OCI-LY3 (cell line): ENCODE results near the gene ZSCAN31.
"Not testable (repeated sequence)": the region's sequence is repeated elsewhere in the genome, so short reads cannot be mapped to it uniquely, and the experiment has no call there.

Experiments
- H2AFZ ChIP-seq: fragments of 200-600, 300-600 bp; shearing (Covaris generic); 2 replicates; pipeline ENCODE4 v1.6.0; 2014; ENCODE audit warnings: antibody characterized with exemption, low read depth, low read length
- H3K27ac ChIP-seq: fragments of 200-600, 300-600 bp; sonication (generic); 2 replicates; pipeline ENCODE4 v1.5.1; 2014; ENCODE audit warnings: mild to moderate bottlenecking, low read length, moderate library complexity, mixed read lengths
- H3K27me3 ChIP-seq: fragments of 200-600, 300-600 bp; sonication (generic); 2 replicates; pipeline ENCODE4 v1.6.1; 2014; ENCODE audit warnings: low read depth, low read length, mixed read lengths
- H3K36me3 ChIP-seq: fragments of 200-600, 300-600 bp; sonication (generic); replicated peaks from 2 replicates; pipeline ENCODE3; 2014; ENCODE audit warnings: low read depth, low read length, mixed read lengths
- H3K4me1 ChIP-seq: fragments of 300-600, 200-600 bp; sonication (generic); 2 replicates; pipeline ENCODE4 v1.6.1; 2014; ENCODE audit warnings: low read length, mixed read lengths
- H3K4me2 ChIP-seq: fragments of 200-600, 300-600 bp; sonication (generic); 2 replicates; pipeline ENCODE4 v1.6.1; 2014; ENCODE audit warnings: low read length, mixed read lengths
- H3K4me3 ChIP-seq: fragments of 300-600, 200-600 bp; sonication (generic); 2 replicates; pipeline ENCODE4 v1.5.1; 2014; ENCODE audit warnings: antibody characterized with exemption, mild to moderate bottlenecking, low read length, moderate library complexity
- H3K79me2 ChIP-seq: fragments of 300-600, 200-600 bp; shearing (Covaris generic); 2 replicates; pipeline ENCODE4 v1.6.1; 2014; ENCODE audit warnings: mild to moderate bottlenecking, low read length, mixed read lengths
- H3K9ac ChIP-seq: fragments of 300-600, 200-600 bp; shearing (Covaris generic); 2 replicates; pipeline ENCODE4 v1.6.0; 2014; ENCODE audit warnings: mild to moderate bottlenecking, low read length, moderate library complexity
- H3K9me3 ChIP-seq: fragments of 200-600, 300-600 bp; shearing (Covaris generic); 2 replicates; pipeline ENCODE4 v1.6.1; 2014; ENCODE audit warnings: low read length, mixed read lengths; ENCODE audit not compliant: insufficient read depth
- H4K20me1 ChIP-seq: fragments of 200-600, 300-600 bp; sonication (generic); 2 replicates; pipeline ENCODE4 v1.6.1; 2016; ENCODE audit warnings: low read length, mixed read lengths; ENCODE audit not compliant: insufficient read depth
- EZH2phosphoT487 ChIP-seq: fragments of 200-600 bp; shearing (Covaris generic); IDR thresholded peaks from 2 replicates; pipeline ENCODE4 v1.6.1; 2018; ENCODE audit warnings: antibody characterized with exemption, mixed run types, low read depth
- TF ChIP-seq, protein P1 (sequence below): fragments of 200-600, 300-600 bp; sonication (generic); IDR thresholded peaks from 2 replicates; pipeline ENCODE4 v1.5.1; 2014; ENCODE audit warnings: antibody characterized with exemption, low read length, low read depth

The ZSCAN31 gene

GRCh38 chr6:28360961-28361360 is 25.0 kb upstream of the ZSCAN31 start:
- Histone ChIP-seq H3K27ac (no peak overlapping the region), H3K9ac (no peak overlapping the region), H3K4me1 (no peaks in the 10 kb centered on the region), H3K79me2 (no peaks in the 10 kb centered on the region), H3K36me3 (peaks cover 14% of the 10 kb centered on the region), H3K4me3 (no peak overlapping the region), H3K9me3 (no peaks in the 10 kb centered on the region), H3K4me2 (no peak overlapping the region), H2AFZ (no peak overlapping the region), H3K27me3 (no peaks in the 10 kb centered on the region), H4K20me1 (no peaks in the 10 kb centered on the region)
- no peak for TF ChIP-seq EZH2phosphoT487
- TF ChIP-seq, protein P1, sequence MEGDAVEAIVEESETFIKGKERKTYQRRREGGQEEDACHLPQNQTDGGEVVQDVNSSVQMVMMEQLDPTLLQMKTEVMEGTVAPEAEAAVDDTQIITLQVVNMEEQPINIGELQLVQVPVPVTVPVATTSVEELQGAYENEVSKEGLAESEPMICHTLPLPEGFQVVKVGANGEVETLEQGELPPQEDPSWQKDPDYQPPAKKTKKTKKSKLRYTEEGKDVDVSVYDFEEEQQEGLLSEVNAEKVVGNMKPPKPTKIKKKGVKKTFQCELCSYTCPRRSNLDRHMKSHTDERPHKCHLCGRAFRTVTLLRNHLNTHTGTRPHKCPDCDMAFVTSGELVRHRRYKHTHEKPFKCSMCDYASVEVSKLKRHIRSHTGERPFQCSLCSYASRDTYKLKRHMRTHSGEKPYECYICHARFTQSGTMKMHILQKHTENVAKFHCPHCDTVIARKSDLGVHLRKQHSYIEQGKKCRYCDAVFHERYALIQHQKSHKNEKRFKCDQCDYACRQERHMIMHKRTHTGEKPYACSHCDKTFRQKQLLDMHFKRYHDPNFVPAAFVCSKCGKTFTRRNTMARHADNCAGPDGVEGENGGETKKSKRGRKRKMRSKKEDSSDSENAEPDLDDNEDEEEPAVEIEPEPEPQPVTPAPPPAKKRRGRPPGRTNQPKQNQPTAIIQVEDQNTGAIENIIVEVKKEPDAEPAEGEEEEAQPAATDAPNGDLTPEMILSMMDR: no peak

GRCh38 chr6:28359562-28359961 is 23.6 kb upstream of the ZSCAN31 start:
- not testable (repeated sequence) for H2AFZ ChIP-seq, H3K79me2 ChIP-seq, H3K4me3 ChIP-seq, H4K20me1 ChIP-seq, H3K9ac ChIP-seq, H3K4me2 ChIP-seq, H3K27ac ChIP-seq, H3K9me3 ChIP-seq, H3K36me3 ChIP-seq, H3K4me1 ChIP-seq, H3K27me3 ChIP-seq

GRCh38 chr6:28357036-28357435 is 21.1 kb upstream of the ZSCAN31 start:
- no peak overlapping the region for H2AFZ ChIP-seq
- no peaks in the 10 kb centered on the region for H3K27me3 ChIP-seq
- H4K20me1 ChIP-seq: no peaks in the 10 kb centered on the region
- H3K36me3 ChIP-seq: peaks cover 6% of the 10 kb centered on the region
- H3K79me2 ChIP-seq: no peaks in the 10 kb centered on the region
- H3K4me3 ChIP-seq: no peak overlapping the region
- no peak for TF ChIP-seq EZH2phosphoT487
- TF ChIP-seq, protein P1: no peak
- H3K27ac ChIP-seq: no peak overlapping the region
- H3K4me1 ChIP-seq: peaks cover 5% of the 10 kb centered on the region; the same call in 1 of the 2 replicates
- H3K4me2 ChIP-seq: no peak overlapping the region
- H3K9ac ChIP-seq: no peak overlapping the region
- no peaks in the 10 kb centered on the region for H3K9me3 ChIP-seq

- no peak overlapping the region for H3K4me2 ChIP-seq
- H3K27me3 ChIP-seq: no peaks in the 10 kb centered on the region
- no peak overlapping the region for H3K9ac ChIP-seq
- no peak for TF ChIP-seq EZH2phosphoT487
- TF ChIP-seq, protein P1: no peak
- no peaks in the 10 kb centered on the region for H3K9me3 ChIP-seq
- no peak overlapping the region for H3K27ac ChIP-seq
- no peak overlapping the region for H3K4me3 ChIP-seq
- H3K36me3 ChIP-seq: peaks cover 6% of the 10 kb centered on the region
- no peaks in the 10 kb centered on the region; the same call in 1 of the 2 replicates for H3K79me2 ChIP-seq
- H4K20me1 ChIP-seq: no peaks in the 10 kb centered on the region
- peaks cover 5% of the 10 kb centered on the region; the same call in 1 of the 2 replicates for H3K4me1 ChIP-seq
- H2AFZ ChIP-seq: no peak overlapping the region
Observed at GRCh38 chr6:28356666-28357020, 20.7 kb upstream of the ZSCAN31 start.
